PFSK-1 (cell line): ENCODE results near the gene MAPK4.

Experiments
- POLR2AphosphoS5 ChIP-seq: IDR thresholded peaks from 2 replicates; pipeline ENCODE4 v1.6.1; 2012; ENCODE audit warnings: low read depth, mild to moderate bottlenecking, control low read depth, low read length, moderate library complexity
- REST ChIP-seq, 2 experiments: IDR thresholded peaks; 2 replicates each; pipeline versions ENCODE4 v1.6.1 to v1.8.0; 2011 to 2012; ENCODE audit warnings: low read depth in 2 of 2, low read length in 2 of 2, control low read depth in 1 of 2, inconsistent platforms in 1 of 2, mild to moderate bottlenecking in 1 of 2, moderate library complexity in 1 of 2; ENCODE audit not compliant: insufficient read depth in 1 of 2
- SIN3A ChIP-seq: IDR thresholded peaks from 2 replicates; pipeline ENCODE4 v1.6.1; 2012; ENCODE audit warnings: mild to moderate bottlenecking, low read length, moderate library complexity, borderline replicate concordance; ENCODE audit not compliant: insufficient read depth
- TAF1 ChIP-seq: IDR thresholded peaks from 2 replicates; pipeline ENCODE4 v1.6.1; 2012; ENCODE audit warnings: low read length, control low read depth, borderline replicate concordance; ENCODE audit not compliant: insufficient read depth

GRCh38 chr18:50678651-50679050 lies 118.8 kb downstream of the MAPK4 start:
- TF ChIP-seq TAF1 (no peak), POLR2AphosphoS5 (no peak), REST (IDR thresholded peaks at IDR 0.05; ENCODE audit: insufficient read depth in 1 of 2, low read depth in 2 of 2, low read length in 2 of 2) (no peak), SIN3A (no peak)
